ENCODE data around the gene RASL10B.

Gene RASL10B

GRCh38 chr17:35773679-35774425 lies 42.4 kb downstream of the RASL10B start:
- no peaks in the 10 kb centered on the region for H3K9me3 Mint-ChIP-seq
- H3K36me3 Mint-ChIP-seq: no peaks in the 10 kb centered on the region
- H3K27ac Mint-ChIP-seq: no peak overlapping the region
- H3K27me3 Mint-ChIP-seq: peaks cover 8 to 24% of the 10 kb centered on the region in 2 donors
- ATAC-seq (replicated peaks): no peak
- H3K4me3 Mint-ChIP-seq: no peak overlapping the region
- H3K4me1 Mint-ChIP-seq: no peaks in the 10 kb centered on the region
- DNase-seq: no peak

DNA sequence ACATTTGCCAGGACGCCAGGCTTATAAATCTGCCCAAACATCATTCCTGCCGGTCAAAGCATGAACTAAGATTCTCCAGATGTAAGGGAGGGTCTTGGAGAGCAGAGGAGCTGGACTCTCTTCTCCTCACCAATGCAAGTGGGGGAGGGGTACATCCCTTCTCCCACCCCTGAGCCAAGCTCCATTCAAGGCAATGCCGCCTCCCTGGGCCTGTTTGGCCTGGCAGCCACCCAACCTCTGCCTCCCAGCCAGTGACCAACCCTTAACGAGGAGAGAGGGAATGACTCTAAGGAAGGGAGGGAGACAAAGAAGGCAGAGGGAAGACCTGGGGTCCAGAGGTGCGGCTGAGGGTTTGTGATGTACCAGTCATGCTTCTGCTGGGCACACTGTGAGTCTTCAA lies 43.1 kb downstream of the RASL10B start:
- DNase-seq (no peak), ATAC-seq (replicated peaks) (no peak)
- H3K36me3 Mint-ChIP-seq: no peaks in the 10 kb centered on the region
- H3K9me3 Mint-ChIP-seq: no peaks in the 10 kb centered on the region
- no peak overlapping the region for H3K4me3 Mint-ChIP-seq
- H3K4me1 Mint-ChIP-seq: no peaks in the 10 kb centered on the region
- peaks cover 6 to 26% of the 10 kb centered on the region in 2 donors for H3K27me3 Mint-ChIP-seq
- H3K27ac Mint-ChIP-seq: no peak overlapping the region

DNA sequence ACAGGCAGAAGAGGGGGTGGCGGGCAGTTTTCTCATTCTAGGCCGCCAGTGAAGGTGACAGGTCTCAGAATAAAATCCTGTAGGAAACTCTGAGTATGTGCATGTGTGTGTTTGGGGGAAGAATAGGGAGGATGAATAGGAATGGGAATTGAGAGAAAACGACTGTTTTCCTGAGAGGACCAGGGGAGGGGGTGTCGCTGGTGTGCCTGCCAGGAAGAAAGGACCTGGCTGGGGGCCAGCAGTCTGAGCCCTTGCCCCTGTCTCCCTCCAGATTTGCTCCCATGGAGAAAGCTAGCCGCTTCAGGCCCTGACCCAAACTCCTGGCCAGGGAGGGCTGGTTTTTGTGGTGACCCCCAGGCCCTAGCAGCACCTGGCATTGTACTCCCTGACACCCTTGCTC lies 43.6 kb downstream of the RASL10B start:
- Mint-ChIP-seq H3K9me3 (no peaks in the 10 kb centered on the region), H3K4me3 (no peak overlapping the region), H3K36me3 (no peaks in the 10 kb centered on the region), H3K27me3 (peaks cover 4 to 22% of the 10 kb centered on the region in 2 donors), H3K27ac (no peak overlapping the region), H3K4me1 (no peaks in the 10 kb centered on the region)
- DNase-seq (no peak), ATAC-seq (replicated peaks) (no peak)

DNA sequence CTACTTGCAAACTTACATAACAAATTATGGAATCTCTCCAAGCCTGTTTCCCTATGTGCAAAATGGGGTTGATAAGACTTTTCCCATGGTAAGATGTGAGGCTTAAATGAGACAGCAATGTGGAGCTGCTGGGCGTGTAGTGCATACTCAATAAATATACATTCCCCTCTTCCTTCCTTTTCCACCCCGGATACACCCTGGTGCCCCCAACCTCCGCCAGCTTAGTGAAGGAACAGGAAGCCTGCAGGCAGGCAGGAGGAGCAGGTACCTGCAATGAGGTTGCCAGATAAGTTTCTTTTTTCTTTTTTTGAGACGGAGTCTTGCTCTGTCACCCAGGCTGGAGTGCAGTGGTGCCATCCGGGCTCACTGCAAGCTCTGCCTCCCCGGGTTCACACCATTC lies 44.1 kb downstream of the RASL10B start:
- ATAC-seq (replicated peaks): no peak
- H3K4me3 Mint-ChIP-seq: no peak overlapping the region
- H3K27ac Mint-ChIP-seq: no peak overlapping the region
- H3K4me1 Mint-ChIP-seq: no peaks in the 10 kb centered on the region
- H3K27me3 Mint-ChIP-seq: peaks cover 4 to 22% of the 10 kb centered on the region in 2 donors
- DNase-seq: no peak
- no peaks in the 10 kb centered on the region for H3K9me3 Mint-ChIP-seq
- no peaks in the 10 kb centered on the region for H3K36me3 Mint-ChIP-seq

DNA sequence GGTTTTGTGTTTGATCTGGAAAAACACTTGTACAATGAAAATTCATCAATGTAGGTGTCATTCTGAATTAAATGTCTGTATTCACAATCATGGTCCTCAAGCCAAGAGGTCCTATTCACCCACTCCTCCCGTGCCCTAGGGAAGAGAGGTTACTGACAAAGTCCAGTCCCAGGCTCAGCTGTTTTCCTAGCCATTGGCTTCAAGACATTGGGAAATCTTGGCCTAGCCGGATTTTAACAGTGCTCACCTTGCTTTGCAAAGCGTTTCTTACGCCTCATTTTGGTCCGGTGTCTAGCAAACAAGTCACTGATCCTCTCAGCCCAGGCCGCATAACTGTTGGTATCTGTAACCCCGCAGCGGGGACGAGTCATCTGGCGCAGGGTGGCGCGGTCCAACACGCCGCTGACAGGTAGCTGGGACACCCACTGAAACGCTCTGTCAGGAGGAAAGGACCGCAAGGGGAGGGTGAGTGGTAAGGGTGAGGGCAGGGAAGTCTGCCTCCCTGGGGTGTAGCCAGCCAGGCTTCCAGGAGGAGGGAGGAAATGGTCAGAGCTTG lies 47.3 kb downstream of the RASL10B start:
- H3K4me3 Mint-ChIP-seq: no peak overlapping the region
- H3K9me3 Mint-ChIP-seq: no peaks in the 10 kb centered on the region
- H3K27me3 Mint-ChIP-seq: peaks cover 4 to 16% of the 10 kb centered on the region in 2 donors
- no peak for DNase-seq
- no peak for ATAC-seq (replicated peaks)
- no peak overlapping the region for H3K27ac Mint-ChIP-seq
- no peaks in the 10 kb centered on the region for H3K36me3 Mint-ChIP-seq
- H3K4me1 Mint-ChIP-seq: no peaks in the 10 kb centered on the region

GRCh38 chr17:35780950-35781349 lies 49.5 kb downstream of the RASL10B start:
- H3K27ac Mint-ChIP-seq: no peak overlapping the region
- no peaks in the 10 kb centered on the region for H3K4me1 Mint-ChIP-seq
- DNase-seq (no peak), ATAC-seq (replicated peaks) (no peak)
- no peak overlapping the region for H3K4me3 Mint-ChIP-seq
- H3K9me3 Mint-ChIP-seq: no peaks in the 10 kb centered on the region
- no peaks in the 10 kb centered on the region for H3K36me3 Mint-ChIP-seq
- H3K27me3 Mint-ChIP-seq: peaks cover 4 to 7% of the 10 kb centered on the region in 2 donors

DNA sequence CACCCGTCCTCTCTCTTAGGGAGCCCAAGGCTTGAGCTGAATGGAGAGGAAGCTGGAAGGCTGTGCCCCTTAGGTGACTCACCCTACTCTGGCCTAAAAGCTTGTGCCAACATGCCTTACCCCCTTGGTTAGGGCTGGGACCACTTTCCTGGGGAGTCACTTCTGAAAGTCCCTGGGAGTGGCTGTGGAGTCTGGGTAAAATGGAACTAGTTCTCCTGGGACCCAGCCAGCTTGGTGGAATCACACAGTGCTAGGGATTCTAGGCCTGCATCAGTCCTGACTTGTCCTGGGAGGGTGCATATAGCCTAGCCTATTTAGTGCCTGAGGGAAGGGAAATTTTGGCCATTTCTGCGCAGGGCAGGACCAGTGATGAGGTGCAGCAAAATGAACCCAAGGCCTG lies 53.5 kb downstream of the RASL10B start:
- Mint-ChIP-seq H3K27me3 (peaks cover 4 to 8% of the 10 kb centered on the region in 2 donors), H3K27ac (no peak overlapping the region)

DNA sequence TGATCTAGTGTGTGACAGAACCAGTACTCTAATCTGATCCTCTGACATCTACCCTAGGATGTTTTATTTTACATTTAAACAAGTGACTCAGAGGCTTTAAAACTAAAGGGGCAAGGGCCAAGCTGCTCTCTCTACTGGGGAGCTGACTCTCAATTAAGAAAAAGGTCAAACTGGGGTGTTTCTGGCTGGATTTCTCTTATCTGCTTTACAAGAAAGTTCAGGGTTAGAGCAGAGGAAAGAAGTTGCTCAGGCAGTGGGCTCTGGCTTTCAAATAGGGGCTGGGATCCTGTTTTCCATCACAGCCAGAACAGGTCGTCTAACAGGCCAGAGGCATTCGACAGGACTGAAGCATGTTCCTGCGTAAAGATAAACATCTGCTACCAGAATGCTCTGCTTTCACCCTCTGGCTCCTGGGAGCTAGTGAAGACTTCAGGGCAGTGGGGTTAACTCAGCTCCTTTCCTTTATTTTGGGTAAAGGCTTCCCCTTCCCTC lies 55.5 kb downstream of the RASL10B start:
- no peak overlapping the region for H3K4me3 Mint-ChIP-seq
- no peaks in the 10 kb centered on the region for H3K9me3 Mint-ChIP-seq
- peaks cover 8 to 11% of the 10 kb centered on the region in 2 donors for H3K27me3 Mint-ChIP-seq
- H3K36me3 Mint-ChIP-seq: no peaks in the 10 kb centered on the region
- no peaks in the 10 kb centered on the region for H3K4me1 Mint-ChIP-seq
- no peak for DNase-seq
- ATAC-seq (replicated peaks): no peak
- no peak overlapping the region for H3K27ac Mint-ChIP-seq

More for the DNA sequence above, 53.5 kb downstream of the RASL10B start:
- DNase-seq (no peak), ATAC-seq (replicated peaks) (no peak)
- Mint-ChIP-seq H3K9me3 (no peaks in the 10 kb centered on the region), H3K36me3 (no peaks in the 10 kb centered on the region), H3K4me1 (no peaks in the 10 kb centered on the region), H3K4me3 (no peak overlapping the region)

GRCh38 chr17:35788477-35789368 lies 57.3 kb downstream of the RASL10B start:
- ATAC-seq (replicated peaks) (no peak), DNase-seq (no peak)
- H3K27ac Mint-ChIP-seq: no peak overlapping the region
- H3K9me3 Mint-ChIP-seq: no peaks in the 10 kb centered on the region
- H3K4me3 Mint-ChIP-seq: no peak overlapping the region
- no peaks in the 10 kb centered on the region for H3K36me3 Mint-ChIP-seq
- H3K4me1 Mint-ChIP-seq: no peaks in the 10 kb centered on the region
- H3K27me3 Mint-ChIP-seq: peaks cover 15 to 24% of the 10 kb centered on the region in 2 donors

GRCh38 chr17:35790841-35791240 lies 59.4 kb downstream of the RASL10B start:
- Mint-ChIP-seq H3K4me1 (peaks cover 8 to 13% of the 10 kb centered on the region in 2 donors), H3K4me3 (no peak overlapping the region), H3K9me3 (no peaks in the 10 kb centered on the region), H3K27ac (no peak overlapping the region), H3K27me3 (peaks cover 30 to 43% of the 10 kb centered on the region in 2 donors), H3K36me3 (no peaks in the 10 kb centered on the region)
- ATAC-seq (replicated peaks) (no peak), DNase-seq (no peak)

DNA sequence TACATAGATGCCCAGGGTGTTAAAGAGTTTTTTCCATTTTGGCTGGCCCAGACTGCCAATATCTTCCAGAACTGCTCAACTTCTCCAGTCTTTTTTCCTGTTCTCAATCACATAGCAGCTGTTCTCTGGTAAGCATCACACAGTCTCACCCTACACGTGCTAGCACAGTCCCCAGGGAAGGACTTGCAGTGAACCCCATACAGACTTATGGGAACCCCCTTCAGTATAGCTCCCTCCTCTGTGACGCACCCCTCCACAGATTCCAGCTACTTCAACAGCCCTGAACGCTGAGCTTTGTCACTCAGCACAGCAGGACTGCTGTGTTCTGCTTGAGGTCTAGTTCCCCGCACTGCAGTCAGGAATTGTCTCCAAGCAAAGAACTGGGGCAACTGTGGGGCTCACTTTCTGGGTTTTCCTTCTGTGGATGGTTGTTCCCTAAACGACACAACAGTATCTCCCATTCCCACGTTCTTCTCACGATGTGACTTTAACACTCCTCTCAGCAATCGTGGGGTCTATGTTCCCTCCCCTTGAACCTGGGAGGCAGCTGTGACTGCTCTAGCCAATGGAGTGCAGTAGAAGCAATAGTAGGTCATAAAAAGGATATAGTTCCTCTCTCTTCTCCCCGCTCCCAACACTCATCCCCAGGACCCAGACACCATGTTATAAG lies 60.4 kb downstream of the RASL10B start:
- H3K4me3 Mint-ChIP-seq: no peak overlapping the region
- ATAC-seq (replicated peaks): no peak
- peaks cover 36 to 48% of the 10 kb centered on the region in 2 donors for H3K27me3 Mint-ChIP-seq
- no peak overlapping the region for H3K27ac Mint-ChIP-seq
- no peaks in the 10 kb centered on the region for H3K9me3 Mint-ChIP-seq
- H3K36me3 Mint-ChIP-seq: no peaks in the 10 kb centered on the region
- peaks cover 8 to 15% of the 10 kb centered on the region in 2 donors for H3K4me1 Mint-ChIP-seq
- DNase-seq: no peak
